Stimulated activated memory B cell treated with anti-CD40 and anti-IgM and Interleukin-4, amounts not matched to agents 10 μg/mL and 1 μg/mL and 100 μg/mL, for 72 hours (primary cell): ENCODE data around the gene PHETA2.
"Not testable (repeated sequence)": the region's sequence is repeated elsewhere in the genome, so short reads cannot be mapped to it uniquely, and the experiment has no call there.

ENCODE experiments used
- ATAC-seq: fragments of 150-1000 bp; cut with Tn5 transposase; 2 replicates; pipeline ENCODE4 v1.10.0; 2021
- H3K27ac Mint-ChIP-seq: one replicate; pipeline ENCODE4 v1.8.0; 2022; ENCODE audit warnings: mild to moderate bottlenecking, mixed read lengths
- H3K27me3 Mint-ChIP-seq: one replicate; pipeline ENCODE4 v1.8.0; 2022; ENCODE audit warnings: mixed read lengths
- H3K36me3 Mint-ChIP-seq: one replicate; pipeline ENCODE4 v1.8.0; 2022; ENCODE audit warnings: mixed read lengths
- H3K4me1 Mint-ChIP-seq: one replicate; pipeline ENCODE4 v1.8.0; 2022; ENCODE audit warnings: mixed read lengths
- H3K4me3 Mint-ChIP-seq: one replicate; pipeline ENCODE4 v1.8.0; 2022; ENCODE audit warnings: mild to moderate bottlenecking, moderate library complexity, mixed read lengths
- H3K9me3 Mint-ChIP-seq: one replicate; pipeline ENCODE4 v1.8.0; 2022; ENCODE audit warnings: mixed read lengths

The PHETA2 gene

DNA sequence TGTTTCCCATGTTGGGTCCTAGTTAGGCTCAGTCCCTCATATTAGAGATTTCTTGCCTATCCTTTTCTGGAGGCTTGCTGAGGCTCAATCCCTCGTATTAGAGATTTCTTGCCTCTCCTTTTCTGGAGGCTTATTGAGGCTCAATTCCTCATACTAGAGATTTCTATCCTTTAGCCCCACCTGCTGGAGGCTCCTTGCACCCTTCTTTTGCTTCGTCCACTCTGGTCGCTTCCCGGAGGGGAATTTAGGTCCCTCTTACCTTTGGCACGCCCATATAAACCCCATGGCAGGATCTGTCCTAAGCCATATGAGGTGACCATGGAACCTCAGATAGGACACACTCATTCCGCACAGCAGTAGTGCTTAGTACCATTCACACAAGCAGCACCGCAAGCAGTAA, 40.7 kb downstream of the PHETA2 start:
- Mint-ChIP-seq H3K4me3 (no peak overlapping the region), H3K27ac (no peak overlapping the region), H3K9me3 (peaks cover 6% of the 10 kb centered on the region), H3K4me1 (peaks cover 1% of the 10 kb centered on the region), H3K36me3 (peaks cover 17% of the 10 kb centered on the region), H3K27me3 (no peaks in the 10 kb centered on the region)
- no peak for ATAC-seq

DNA sequence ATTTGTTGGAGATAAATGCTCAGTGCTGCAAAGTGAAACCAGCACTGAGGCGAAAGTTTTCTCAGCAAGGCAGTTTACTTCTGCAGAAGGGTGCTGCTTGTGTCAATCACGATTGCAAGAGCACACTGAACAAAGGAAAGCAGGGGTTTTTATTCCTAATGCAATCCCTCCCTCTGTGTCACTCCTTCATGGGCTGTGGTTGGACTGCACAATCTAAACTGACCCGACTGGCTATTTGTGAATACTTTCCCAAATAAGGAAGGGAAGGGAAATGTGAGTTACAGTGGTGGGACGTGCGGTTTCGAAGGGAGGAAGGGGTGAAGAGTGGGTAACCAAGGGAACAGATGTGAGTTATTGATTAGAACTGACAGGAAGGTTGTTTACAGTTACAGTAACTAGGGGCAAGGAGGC, 41.4 kb downstream of the PHETA2 start:
- H3K36me3 Mint-ChIP-seq, result peaks cover 17% of the 10 kb centered on the region
- H3K9me3 Mint-ChIP-seq, H3K27me3 Mint-ChIP-seq, H3K27ac Mint-ChIP-seq, ATAC-seq, H3K4me3 Mint-ChIP-seq, H3K4me1 Mint-ChIP-seq: not testable (repeated sequence)

DNA sequence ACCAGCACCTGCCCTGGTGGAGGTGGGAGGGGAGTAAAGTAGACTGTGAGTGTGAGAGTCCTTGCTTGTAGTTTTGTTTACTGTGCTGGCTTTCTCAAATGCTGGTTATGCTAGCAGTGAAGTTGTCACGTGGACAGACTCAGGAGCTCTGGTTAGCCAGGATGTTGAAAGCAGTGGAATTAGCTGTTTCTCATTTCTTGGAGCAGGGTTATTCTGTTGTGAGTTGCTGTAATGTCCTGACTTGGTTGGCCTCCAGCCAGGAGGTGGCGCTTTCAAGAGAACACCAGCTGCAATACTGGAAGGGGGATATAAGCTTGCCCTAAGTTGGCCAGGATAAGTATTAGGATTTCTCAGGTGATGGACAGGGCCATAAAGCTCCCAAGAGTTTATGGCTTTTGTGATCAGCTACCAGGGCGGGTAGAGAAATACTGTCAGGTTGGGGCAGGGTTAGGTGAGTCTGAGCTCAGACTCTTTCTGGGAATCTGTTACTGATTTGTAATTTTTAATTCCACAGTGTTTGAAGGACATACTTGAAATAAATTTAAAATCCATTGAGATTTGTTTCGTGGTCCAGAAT, 42.9 kb downstream of the PHETA2 start:
- no peak for ATAC-seq
- H3K27me3 Mint-ChIP-seq, result no peaks in the 10 kb centered on the region
- H3K36me3 Mint-ChIP-seq, result peaks cover 17% of the 10 kb centered on the region
- no peak overlapping the region for H3K27ac Mint-ChIP-seq
- H3K4me3 Mint-ChIP-seq, result no peak overlapping the region
- peaks cover 6% of the 10 kb centered on the region for H3K9me3 Mint-ChIP-seq
- peaks cover 16% of the 10 kb centered on the region for H3K4me1 Mint-ChIP-seq

DNA sequence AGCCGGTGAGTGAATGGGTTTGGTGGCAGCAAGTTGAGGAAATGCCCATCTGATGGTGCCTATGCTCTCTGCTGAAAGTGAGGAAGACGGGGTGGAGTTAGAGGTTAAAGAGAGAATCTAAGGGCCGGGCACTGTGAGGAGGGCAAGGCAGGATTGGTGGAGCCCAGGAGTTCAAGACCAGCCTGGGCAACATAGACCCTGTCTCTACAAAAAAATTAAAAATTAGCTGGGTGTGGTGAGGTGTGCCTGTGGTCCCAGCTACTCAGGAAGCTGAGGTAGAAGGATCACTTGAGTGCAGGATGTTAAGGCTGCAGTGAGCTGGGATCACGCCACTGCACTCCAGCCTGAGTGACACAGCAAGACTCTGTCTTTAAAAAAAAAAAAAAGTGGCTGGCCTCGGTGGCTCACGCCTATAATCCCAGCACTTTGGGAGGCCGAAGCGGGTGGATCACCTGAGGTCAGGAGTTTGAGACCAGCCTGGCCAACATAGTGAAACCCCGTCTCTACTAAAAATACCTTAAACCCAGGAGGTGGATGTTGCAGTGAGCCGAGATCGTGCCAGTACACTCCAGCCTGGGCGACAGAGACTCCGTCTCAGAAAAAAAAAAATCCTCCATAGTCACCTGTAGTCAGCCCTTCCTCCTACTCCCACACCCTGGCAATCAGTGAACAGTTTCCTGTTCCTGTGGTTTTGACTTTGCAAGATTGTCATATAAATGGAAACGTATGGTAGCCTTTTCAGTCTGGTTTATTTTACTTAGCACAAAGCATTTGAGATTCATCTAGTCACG, 46.4 kb downstream of the PHETA2 start:
- Mint-ChIP-seq H3K36me3 (peaks cover 11% of the 10 kb centered on the region), H3K4me3 (peak overlapping the region; percentile 48), H3K4me1 (peaks cover 16% of the 10 kb centered on the region), H3K27ac (peak overlapping the region; percentile 10)
- not testable (repeated sequence) for H3K9me3 Mint-ChIP-seq, H3K27me3 Mint-ChIP-seq
- ATAC-seq, result peak; percentile 54

DNA sequence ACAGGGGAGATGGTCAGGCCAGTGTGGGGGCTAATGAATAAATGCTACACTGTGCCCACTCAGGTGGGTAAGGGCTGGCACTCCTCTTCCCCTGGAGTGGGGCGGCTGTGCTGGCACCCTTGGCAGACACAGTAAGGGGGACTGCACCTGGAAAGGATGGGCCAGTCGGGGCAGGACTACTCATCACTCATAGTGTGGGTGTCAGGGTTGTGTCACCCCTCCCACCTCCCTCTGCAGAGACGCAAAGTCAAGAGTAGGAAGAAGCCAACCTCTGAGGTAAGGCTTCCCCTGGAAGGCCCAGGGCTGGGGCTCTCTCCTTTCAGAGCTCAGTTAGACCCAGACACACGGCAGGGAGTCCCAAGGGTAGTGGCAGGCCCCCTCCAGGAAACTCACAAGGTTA, 49.5 kb downstream of the PHETA2 start:
- not testable (repeated sequence) for H3K27ac Mint-ChIP-seq, H3K4me3 Mint-ChIP-seq
- peaks cover 16% of the 10 kb centered on the region for H3K4me1 Mint-ChIP-seq

DNA sequence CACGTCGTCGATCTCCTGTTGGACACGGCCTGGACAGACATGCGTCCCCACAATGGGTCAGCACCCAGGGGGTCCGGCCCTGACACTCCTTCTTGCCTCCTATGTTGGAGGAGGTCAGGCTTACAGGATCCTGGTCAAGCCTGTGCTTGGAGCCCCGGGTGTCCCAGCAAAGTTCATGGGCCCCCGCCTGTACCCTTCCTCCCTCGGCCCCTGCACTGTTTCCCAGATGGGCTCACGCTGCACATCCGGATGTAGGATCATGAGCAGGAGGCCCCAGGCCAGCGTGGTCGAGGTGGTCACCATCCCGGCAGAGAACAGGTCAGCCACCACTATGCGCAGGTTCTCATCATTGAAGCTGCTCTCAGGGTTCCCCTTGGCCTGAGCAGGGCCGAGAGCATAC, 53.6 kb downstream of the PHETA2 start:
- H3K27ac Mint-ChIP-seq, result no peak overlapping the region
- H3K9me3 Mint-ChIP-seq, result no peaks in the 10 kb centered on the region
- ATAC-seq, result no peak
- peaks cover 5% of the 10 kb centered on the region for H3K36me3 Mint-ChIP-seq
- H3K27me3 Mint-ChIP-seq, result peaks cover 5% of the 10 kb centered on the region
- no peaks in the 10 kb centered on the region for H3K4me1 Mint-ChIP-seq
- H3K4me3 Mint-ChIP-seq, result no peak overlapping the region

More for the DNA sequence above, 49.5 kb downstream of the PHETA2 start:
- H3K36me3 Mint-ChIP-seq, H3K27me3 Mint-ChIP-seq, H3K9me3 Mint-ChIP-seq, ATAC-seq: not testable (repeated sequence)

DNA sequence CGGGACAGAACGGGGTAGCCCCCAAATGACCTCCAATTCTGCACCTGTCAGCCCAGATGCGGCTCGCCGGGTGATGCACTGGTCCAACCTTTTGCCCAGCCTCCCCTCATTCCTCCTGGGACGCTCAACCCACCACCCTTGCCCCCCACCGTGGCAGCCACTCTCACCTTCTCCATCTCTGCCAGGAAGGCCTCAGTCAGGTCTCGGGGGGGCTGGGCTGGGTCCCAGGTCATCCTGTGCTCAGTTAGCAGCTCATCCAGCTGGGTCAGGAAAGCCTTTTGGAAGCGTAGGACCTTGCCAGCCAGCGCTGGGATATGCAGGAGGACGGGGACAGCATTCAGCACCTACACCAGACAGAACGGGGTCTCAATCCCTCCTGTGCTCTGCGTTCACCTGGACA, 54.0 kb downstream of the PHETA2 start:
- not testable (repeated sequence) for H3K4me1 Mint-ChIP-seq, H3K27ac Mint-ChIP-seq, ATAC-seq, H3K27me3 Mint-ChIP-seq, H3K36me3 Mint-ChIP-seq, H3K4me3 Mint-ChIP-seq, H3K9me3 Mint-ChIP-seq
